ENCODE measurements around the gene ENPEP.
"Not testable (repeated sequence)": the region's sequence is repeated elsewhere in the genome, so short reads cannot be mapped to it uniquely, and the experiment has no call there.

ENPEP gene

GRCh38 chr4:110486256-110486655 lies 10.3 kb downstream of the ENPEP start:
- no peak for DNase-seq

- not testable (repeated sequence) for DNase-seq
These were observed 10.9 kb downstream of the ENPEP start for GRCh38 chr4:110486850-110487249.

DNA sequence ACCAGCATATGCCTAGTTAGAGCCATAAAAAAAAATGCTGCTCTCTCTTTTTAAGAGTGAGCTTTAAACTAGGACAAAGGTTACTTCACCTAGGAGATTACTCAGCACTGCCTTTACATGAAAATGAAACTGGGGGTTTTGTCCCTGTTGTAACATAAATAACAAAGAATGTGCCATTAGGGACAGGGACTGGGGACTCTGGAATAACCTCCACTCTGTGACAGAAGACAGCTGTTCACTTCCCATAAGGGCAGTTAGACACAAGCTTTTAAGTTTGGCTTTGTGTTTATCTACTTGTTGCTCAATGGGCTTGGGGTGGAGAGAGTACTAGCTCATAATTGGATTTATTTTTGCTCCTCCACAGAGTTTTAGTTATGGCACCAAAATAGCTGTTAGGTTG lies 11.9 kb downstream of the ENPEP start:
- DNase-seq = peak; percentile 8 to 37

- DNase-seq = peak; percentile 16 to 19
These were observed 14.1 kb downstream of the ENPEP start for GRCh38 chr4:110489901-110490508.

GRCh38 chr4:110492522-110492921 lies 16.6 kb downstream of the ENPEP start:
- DNase-seq = peak; percentile 63 to 76

DNA sequence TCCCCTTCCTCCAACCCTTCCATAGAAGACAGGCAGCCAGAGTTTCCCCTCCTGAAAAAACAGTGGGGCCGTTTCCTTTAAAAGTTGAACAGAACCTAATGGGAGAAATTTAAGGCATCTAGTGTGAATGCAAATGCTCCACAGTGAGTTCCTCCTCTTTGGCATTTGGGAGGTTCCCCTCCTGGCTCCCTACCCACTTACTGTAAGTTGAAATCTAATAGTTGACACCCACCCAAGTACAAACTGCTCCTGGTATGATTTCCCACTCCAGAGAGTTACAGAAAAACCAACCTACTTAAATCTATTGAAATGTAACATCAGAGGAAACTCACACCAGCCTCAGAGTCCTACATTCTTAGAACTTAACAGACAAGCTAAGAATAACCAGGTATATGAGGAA lies 17.6 kb downstream of the ENPEP start:
- DNase-seq = no peak

- no peak for DNase-seq
These were observed 22.5 kb downstream of the ENPEP start for GRCh38 chr4:110498420-110498819.

DNA sequence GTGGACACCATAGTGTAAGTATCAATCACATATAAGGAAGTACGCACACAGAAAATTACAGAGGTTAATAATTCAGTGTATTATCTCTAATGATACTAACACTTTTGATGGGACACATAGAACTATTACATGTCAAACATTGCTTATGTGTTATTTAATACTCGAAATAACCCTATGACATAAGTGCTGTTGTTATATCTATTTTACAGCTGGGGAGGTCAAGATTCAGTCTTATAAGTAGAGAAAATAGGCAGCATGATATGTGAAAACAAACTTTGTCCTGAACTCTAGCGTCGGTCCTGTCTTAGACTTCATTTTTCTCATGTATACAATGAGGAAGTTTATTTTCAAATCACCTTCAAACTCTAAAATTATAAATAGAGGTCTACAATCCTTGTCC lies 23.2 kb downstream of the ENPEP start:
- no peak for DNase-seq

DNA sequence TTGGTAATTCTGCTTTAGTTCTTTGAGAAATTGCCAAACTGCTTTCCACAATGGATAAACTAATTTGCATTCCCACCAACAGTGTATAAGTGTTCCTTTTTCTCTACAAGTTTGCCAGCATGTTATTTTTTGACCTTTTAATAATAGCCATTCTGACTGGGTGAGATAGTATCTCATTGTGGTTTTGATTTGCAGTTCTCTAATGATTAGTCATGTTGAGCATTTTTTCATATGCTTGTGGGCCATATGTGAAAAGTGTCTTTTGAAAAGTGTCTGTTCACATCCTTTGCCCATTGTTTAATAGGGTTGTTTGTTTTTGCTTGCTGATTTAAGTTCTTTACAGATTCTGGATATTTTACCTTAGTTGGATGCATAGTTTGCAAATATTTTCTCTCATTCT lies 25.9 kb downstream of the ENPEP start:
- DNase-seq = no peak

DNA sequence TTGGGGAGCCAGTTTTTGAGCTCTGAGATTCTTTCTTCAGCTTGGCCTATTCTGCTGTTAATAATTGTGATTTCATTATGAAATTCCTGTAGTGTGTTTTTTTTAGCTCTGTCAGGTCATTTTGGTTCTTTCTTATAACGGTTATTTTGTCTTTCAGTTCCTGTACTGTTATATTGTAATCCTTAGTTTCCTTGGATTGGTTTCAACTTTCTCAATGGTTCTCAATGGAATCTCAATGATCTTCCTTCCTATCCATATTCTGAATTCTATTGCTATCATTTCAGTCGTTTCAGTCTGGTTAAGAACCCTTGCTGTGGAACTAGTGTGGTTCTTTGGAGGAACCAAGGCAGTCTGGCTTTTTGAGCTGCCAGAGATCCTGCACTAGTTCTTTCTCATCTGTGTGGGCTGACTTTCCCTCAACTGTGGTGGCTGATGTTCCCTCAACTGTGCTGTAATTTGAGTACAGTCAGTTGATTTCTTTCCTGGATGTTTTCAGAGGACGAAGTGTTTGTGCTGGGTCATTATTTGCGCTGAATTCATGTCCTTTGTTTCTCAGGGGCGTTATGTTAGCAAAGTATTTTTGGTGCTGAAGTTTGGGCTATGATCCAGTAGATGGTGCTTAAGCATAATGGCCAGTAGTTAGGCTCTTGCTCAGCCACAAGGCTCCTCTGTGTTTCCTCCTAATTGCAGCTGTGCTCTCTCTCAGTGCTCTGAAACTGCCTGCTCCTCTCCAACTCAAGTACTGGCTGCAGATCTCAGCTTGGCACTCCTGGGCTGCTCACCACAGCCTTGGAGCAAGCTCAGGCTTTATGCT lies 27.5 kb downstream of the ENPEP start:
- no peak for DNase-seq

- DNase-seq = no peak
These were observed 28.1 kb downstream of the ENPEP start for GRCh38 chr4:110504084-110504435.

GRCh38 chr4:110505440-110505839 lies 29.5 kb downstream of the ENPEP start:
- no peak for DNase-seq

- DNase-seq = peak in 1 of 2 donors; percentile 27
These were observed 33.1 kb downstream of the ENPEP start for GRCh38 chr4:110508827-110509710.

DNA sequence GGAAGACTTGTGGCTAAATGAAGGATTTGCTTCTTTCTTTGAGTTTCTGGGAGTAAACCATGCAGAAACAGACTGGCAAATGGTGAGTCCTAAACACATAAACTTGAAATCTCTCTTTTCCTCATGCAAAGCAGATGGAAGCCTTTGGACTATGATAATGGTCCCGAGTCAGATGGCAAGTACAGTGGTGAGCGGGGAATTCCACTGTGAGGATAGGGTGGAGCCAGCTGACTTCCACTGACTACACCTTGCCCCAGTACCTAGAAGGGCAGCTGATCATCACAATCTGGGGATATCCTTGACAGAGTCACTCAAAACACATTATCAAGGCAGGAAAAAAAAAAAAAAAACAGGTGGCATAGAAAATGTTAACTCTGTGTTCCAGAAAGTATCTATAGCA lies 34.3 kb downstream of the ENPEP start:
- no peak for DNase-seq

- DNase-seq = peak; percentile 38 to 83
These were observed 35.1 kb downstream of the ENPEP start for GRCh38 chr4:110510955-110511544.

DNA sequence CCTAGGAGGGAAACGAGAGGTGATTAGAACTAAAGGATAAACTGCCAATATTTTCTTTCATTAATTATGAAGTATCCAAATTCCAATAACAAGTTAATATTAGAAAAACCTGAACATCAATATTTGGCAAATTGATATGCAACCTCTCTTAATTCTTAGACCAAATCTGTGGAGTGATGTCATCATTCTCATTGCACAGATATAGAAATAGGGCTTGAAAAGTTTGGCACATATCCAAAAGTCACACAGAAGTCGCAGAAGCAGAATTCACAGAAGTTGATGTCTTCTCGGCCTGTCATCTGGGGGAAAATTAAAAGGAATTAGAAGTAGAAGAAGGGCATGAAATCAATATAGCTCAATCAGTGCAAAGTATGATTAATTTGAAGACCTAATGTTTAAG lies 36.9 kb downstream of the ENPEP start:
- no peak for DNase-seq

- DNase-seq = peak; percentile 22 to 63
These were observed 39.0 kb downstream of the ENPEP start for GRCh38 chr4:110514889-110515479.

DNA sequence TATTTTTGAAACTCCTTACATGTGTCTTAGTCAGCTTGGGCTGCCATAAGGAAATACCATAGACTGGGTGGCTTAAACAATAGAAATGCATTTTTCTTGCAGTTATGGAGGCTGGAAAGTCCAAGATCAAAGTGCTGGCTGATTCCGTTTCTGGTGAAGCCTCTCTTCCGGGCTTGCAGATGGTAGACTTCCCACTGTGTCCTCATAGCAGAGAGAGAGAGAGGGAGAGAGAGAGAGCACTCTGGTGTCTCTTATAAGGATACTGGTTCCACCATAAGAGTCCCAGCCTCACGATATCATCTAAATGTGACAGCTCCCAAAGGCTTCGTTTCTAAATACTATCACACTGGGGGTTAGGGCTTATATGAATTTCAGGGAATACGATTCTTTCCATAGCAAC lies 39.7 kb downstream of the ENPEP start:
- peak; percentile 29 to 44 for DNase-seq

DNA sequence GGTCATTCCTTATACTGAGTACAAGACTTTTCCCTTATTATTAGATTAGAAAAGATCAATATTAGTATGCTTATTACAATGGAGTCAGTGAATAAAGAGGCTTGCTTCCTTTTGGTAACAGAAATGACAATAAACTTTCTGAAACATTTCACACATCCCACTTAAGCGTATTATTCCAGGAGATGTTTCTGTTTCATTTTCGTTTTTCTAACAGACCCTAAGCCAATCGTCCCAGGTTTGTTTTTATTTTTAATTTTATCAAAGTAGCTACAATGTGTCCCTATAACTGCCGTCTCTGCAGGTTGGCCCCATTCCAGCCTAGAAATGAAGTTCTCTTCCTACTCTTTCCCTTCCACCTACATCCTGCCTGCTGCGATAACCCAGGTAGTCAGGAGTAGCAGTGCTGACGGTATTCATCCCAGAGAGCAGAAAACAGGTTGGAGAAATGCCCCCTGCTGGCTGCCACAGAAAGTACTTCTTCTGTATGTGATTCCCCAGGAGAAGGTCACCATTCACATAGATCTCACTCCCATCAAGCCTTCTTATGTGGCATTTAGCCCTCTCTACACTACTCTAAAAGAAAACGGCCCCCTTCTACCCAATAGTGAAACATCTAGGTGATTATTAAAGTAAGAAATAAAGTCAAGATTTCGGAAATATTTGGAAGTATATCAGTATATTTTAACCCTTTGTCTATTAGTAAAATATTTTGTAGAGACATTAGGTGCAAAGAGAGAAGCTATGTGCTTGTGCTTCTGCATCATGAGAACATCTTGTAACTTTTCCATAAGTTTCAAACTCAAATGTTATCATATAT lies 40.4 kb downstream of the ENPEP start:
- DNase-seq = peak; percentile 33 to 70

DNA sequence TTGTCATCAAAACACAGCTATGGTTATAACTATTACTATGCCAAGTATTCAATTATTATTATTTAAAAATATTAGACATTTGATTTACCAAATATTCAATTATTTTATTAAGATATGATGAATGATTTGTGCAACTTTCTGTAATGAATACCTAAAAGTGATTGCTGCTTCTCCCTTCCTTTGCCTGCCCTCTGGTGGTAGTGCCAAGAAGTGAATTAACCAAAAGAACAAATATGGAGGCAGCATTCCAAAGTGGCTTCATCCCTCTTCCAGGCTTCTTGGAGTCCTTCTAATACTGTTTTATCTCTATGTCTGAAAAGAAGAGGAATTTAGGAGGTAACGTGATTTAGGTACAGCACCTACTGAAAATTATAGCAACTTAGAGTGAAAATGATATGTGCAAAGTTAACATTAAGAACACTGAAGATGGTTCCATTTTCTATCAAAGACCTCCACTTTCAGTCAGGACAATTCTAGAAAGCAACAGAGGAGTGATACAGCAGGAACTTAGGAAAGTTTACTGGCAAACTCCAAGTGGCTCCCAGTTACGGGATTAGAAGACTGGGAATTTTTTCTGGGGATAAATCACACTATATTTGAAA lies 43.0 kb downstream of the ENPEP start:
- DNase-seq = peak in 1 of 2 donors; percentile 51

DNA sequence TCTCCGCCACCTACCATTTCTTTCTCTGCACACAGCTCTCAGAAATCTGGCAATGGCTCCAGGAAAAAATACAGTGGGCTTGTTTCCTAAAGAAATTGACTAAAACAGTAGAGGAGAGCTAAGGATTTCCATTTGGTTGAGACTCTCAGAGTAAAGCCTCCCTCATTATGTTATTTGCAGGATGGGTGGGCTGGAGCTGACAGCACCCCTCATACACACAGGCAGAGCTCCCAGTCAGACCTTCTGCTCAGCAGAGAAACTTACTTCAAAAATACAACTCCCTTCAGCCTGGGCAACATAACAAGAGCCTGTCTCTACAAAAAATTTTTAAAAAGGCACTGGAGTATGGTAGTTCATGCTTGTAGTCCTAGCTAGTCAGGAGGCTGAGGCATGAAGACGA lies 44.9 kb downstream of the ENPEP start:
- no peak for DNase-seq

Data from inflammatory macrophage treated with lipopolysaccharide for 1 hour (primary cell).